IMR-90 (cell line): ENCODE results near the gene EGFL7.

Source experiments
- BHLHE40 ChIP-seq: fragments of 150-350 bp; IDR thresholded peaks from 2 replicates; pipeline ENCODE4 v1.6.1; 2016; ENCODE audit warnings: mild to moderate bottlenecking, low read depth, low read length
- CEBPB ChIP-seq: IDR thresholded peaks from 2 replicates; pipeline ENCODE4 v1.6.1; 2012; ENCODE audit warnings: low read depth, low read length, improper control_type of control experiment
- CHD1 ChIP-seq: IDR thresholded peaks from 2 replicates; pipeline ENCODE4 v1.6.1; 2012; ENCODE audit warnings: low read depth, low read length, improper control_type of control experiment
- CTCF ChIP-seq: conservative IDR thresholded peaks from 2 replicates; pipeline ENCODE4 v1.5.1; 2012; ENCODE audit warnings: mild to moderate bottlenecking, low read depth, low read length, improper control_type of control experiment
- ELK1 ChIP-seq: fragments of 150-350 bp; IDR thresholded peaks from 2 replicates; pipeline ENCODE4 v1.6.1; 2016; ENCODE audit warnings: low read depth, mild to moderate bottlenecking, low read length, moderate library complexity, borderline replicate concordance
- FOS ChIP-seq: fragments of 150-350 bp; IDR thresholded peaks from 2 replicates; pipeline ENCODE4 v1.6.1; 2016; ENCODE audit warnings: low read depth, low read length
- MAFK ChIP-seq: IDR thresholded peaks from 2 replicates; pipeline ENCODE4 v1.6.1; 2012; ENCODE audit warnings: low read depth, low read length, improper control_type of control experiment
- MXI1 ChIP-seq: IDR thresholded peaks from 2 replicates; pipeline ENCODE4 v1.6.1; 2012; ENCODE audit warnings: low read depth, mild to moderate bottlenecking, low read length, moderate library complexity, borderline replicate concordance
- POLR2A ChIP-seq: IDR thresholded peaks from 2 replicates; pipeline ENCODE4 v1.6.1; 2012; ENCODE audit warnings: mild to moderate bottlenecking, low read depth, low read length
- RAD21 ChIP-seq: IDR thresholded peaks from 2 replicates; pipeline ENCODE4 v1.6.1; 2012; ENCODE audit warnings: low read length, improper control_type of control experiment
- RFX5 ChIP-seq: IDR thresholded peaks from 2 replicates; pipeline ENCODE4 v1.8.0; 2012; ENCODE audit warnings: low read depth, mild to moderate bottlenecking, low read length, moderate library complexity
- SMC3 ChIP-seq: fragments of 150-350 bp; IDR thresholded peaks from 2 replicates; pipeline ENCODE4 v1.6.1; 2016; ENCODE audit warnings: low read depth, mild to moderate bottlenecking, antibody characterized with exemption, low read length, moderate library complexity
- TF ChIP-seq, protein P1 (sequence below): fragments of 150-350 bp; IDR thresholded peaks from 2 replicates; pipeline ENCODE4 v1.6.1; 2017; ENCODE audit warnings: mild to moderate bottlenecking, antibody characterized with exemption, low read length, low read depth

GRCh38 chr9:136623016-136623841, 39.5 kb upstream of the EGFL7 start:
- no peak for TF ChIP-seq MAFK
- no peak for TF ChIP-seq CTCF
- TF ChIP-seq RAD21, result no peak
- no peak for TF ChIP-seq BHLHE40
- TF ChIP-seq POLR2A, result no peak
- TF ChIP-seq MXI1, result no peak
- no peak for TF ChIP-seq FOS
- TF ChIP-seq CHD1, result no peak
- TF ChIP-seq ELK1, result no peak
- no peak for TF ChIP-seq RFX5
- TF ChIP-seq SMC3, result no peak
- TF ChIP-seq, protein P1, sequence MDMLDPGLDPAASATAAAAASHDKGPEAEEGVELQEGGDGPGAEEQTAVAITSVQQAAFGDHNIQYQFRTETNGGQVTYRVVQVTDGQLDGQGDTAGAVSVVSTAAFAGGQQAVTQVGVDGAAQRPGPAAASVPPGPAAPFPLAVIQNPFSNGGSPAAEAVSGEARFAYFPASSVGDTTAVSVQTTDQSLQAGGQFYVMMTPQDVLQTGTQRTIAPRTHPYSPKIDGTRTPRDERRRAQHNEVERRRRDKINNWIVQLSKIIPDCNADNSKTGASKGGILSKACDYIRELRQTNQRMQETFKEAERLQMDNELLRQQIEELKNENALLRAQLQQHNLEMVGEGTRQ, result no peak
- no peak for TF ChIP-seq CEBPB
